Activated CD4-positive, alpha-beta T cell treated with anti-CD3 and anti-CD28 coated beads for 1 hour (primary cell): ENCODE measurements around the gene GAGE12C.
"Not testable (repeated sequence)": the region's sequence is repeated elsewhere in the genome, so short reads cannot be mapped to it uniquely, and the experiment has no call there.

ENCODE experiments used
- DNase-seq: peaks from one replicate; pipeline ENCODE4 v3.0.0-alpha.2; 2020

Gene GAGE12C

GRCh38 chrX:49531877-49532276 is at the start of gene GAGE12C:
Gene GAGE12C, plus strand, starts transcription at chrX:49532177. Its CDS starts 1,155 bp downstream, at chrX:49533332.
- DNase-seq = not testable (repeated sequence)

GRCh38 chrX:49541433-49541832 is 9.5 kb downstream of the GAGE12C start, which contains the start of gene GAGE12D:
Gene GAGE12D, plus strand, starts transcription at chrX:49541733. Its CDS starts 1,155 bp downstream, at chrX:49542888.
- DNase-seq = not testable (repeated sequence)

- DNase-seq = not testable (repeated sequence)
Measured at GRCh38 chrX:49550989-49551388, 19.0 kb downstream of the GAGE12C start, which contains the start of gene GAGE12E. Gene GAGE12E, plus strand, starts transcription at chrX:49551289. Its CDS starts 1,155 bp downstream, at chrX:49552444.

- DNase-seq = not testable (repeated sequence)
Measured at GRCh38 chrX:49560542-49560941, 28.6 kb downstream of the GAGE12C start, which contains the start of gene GAGE12F. Gene GAGE12F, plus strand, starts transcription at chrX:49560842. Its CDS starts 1,155 bp downstream, at chrX:49561997.

- not testable (repeated sequence) for DNase-seq
Measured at GRCh38 chrX:49568728-49569127, 36.8 kb downstream of the GAGE12C start.

- DNase-seq = not testable (repeated sequence)
Measured at GRCh38 chrX:49569152-49569551, 37.2 kb downstream of the GAGE12C start.

GRCh38 chrX:49570100-49570499 is 38.1 kb downstream of the GAGE12C start, which contains the start of gene GAGE12G:
Gene GAGE12G, plus strand, starts transcription at chrX:49570400. Its CDS starts 1,155 bp downstream, at chrX:49571555.
- not testable (repeated sequence) for DNase-seq

GRCh38 chrX:49579649-49580048 is 47.7 kb downstream of the GAGE12C start, which contains the start of gene GAGE12H:
Gene GAGE12H, plus strand, starts transcription at chrX:49579949. Its CDS starts 1,155 bp downstream, at chrX:49581104.
- not testable (repeated sequence) for DNase-seq
